GM18858 (cell line): ENCODE data around the gene ZSCAN9.

Experiments used
- ATAC-seq: cut with Tn5 transposase; IDR thresholded peaks from one replicate; pipeline ENCODE4 v1.9.1; 2021; ENCODE audit not compliant: unreplicated experiment

Gene ZSCAN9

DNA sequence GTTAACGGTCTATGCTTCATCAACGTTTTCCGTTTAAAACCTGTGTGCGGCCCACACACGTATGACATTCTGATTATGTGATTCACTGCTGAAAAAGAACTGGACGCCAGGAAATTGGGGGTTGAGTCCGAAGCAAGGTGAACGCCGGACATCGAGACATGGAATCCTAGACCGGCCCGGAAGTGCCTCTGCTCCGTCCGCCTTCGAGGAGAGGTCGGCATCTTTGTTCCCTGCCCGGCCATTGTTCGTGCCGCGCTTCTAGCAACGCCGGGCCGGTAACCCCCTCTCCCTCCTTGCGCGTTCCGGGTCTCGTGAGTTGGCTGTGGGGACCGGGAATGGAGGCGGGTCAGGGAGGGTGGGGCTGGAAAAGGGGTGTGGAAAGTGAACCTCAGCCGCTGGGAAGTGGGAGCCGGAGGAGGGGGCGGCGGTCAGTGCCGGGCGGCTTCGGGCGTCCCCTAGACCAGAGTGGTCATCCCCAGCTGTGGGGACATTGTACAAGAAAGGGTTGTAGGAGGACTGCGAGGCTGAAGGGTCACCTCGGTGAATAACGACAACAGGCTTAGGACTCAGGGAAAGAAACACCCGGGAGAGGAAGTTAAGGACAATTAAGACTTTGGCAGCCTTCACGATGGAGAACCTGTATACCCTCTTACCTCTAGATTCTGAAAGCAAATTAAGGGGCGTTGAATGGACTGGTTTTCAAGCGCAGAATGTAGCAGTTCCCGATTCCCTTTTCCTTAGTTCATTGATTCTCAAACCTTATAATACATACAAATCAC, at the start of gene ZSCAN9:
Gene ZSCAN9, plus strand, starts transcription at position 220 of the 779 bp plus-strand sequence. CDS start 1,810 bp downstream, outside the sequence.
- ATAC-seq: peak; percentile 63

DNA sequence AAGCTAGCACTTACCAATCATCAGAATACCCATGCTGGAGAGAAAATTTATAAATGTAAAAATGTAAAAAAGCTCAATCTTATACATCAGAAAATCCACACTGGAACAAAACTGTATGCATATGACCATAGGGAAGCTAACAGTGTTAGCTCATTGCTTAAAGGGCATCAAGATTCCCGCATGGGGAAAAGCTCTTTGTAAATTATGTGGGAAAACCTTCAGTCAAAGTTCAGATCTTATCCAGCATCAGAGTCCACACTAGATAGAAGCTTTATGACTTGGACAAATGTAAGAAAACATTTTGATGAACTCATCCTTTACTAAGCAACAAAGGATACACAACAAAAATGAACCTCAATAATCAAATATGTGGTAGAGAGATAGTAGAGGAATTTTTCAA, 48.7 kb upstream of the ZSCAN9 start:
- ATAC-seq: no peak

DNA sequence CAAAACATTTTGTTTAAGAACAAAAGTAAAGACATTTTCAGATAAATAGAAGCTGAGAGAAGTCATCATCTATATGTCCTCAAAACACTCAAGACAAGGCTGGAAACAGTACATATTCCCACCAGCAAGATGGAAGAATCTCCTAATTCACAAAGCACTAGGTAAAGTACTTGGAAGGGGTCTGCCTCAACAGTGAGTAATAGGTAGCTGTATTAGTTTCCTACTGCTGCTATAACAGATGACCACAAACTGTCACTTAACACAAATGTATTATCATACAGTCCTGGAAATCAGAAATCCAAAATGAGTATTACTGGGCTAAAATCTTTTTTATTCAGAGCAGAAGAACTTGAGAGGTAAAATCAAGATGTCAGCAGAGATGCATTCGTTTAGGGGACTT, 42.8 kb upstream of the ZSCAN9 start:
- no peak for ATAC-seq

DNA sequence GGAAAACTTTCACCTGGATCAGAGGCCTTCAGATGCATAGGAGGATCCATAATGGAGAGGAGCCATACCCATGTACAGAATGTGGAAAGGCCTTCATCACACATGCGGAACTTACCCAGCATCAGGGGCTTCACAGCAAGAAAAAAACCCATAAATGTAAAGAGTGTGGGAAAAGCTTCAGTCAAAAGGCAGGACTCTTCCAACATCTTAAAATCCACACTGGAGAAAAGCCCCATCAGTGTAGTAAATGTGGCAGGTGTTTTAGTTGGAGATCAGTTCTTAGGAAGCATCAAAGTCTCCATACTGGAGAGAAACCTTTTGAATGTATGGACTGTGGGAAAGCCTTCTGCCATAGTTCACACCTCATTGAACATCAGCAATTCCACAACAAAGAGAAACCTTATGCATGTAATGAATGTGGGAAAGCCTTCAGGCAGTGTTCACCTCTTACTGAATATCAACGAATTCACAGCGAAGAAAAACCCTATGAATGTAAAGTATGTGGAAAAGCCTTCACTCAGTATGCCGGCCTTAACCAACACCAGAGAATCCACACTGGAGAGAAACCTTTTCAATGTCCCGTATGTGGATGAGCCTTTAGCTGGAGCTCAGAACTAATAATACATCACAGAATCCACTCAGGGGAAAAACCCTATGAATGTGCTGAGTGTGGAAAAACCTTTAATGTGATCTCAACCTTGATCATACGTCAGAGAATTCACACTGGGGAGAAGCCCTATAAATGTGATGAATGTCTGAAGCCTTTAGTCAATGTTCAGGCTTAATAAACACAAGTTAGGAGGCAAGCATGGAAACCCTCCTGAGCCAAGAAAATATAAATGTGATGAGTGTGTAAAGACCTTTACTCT, 36.7 kb upstream of the ZSCAN9 start:
- no peak for ATAC-seq

DNA sequence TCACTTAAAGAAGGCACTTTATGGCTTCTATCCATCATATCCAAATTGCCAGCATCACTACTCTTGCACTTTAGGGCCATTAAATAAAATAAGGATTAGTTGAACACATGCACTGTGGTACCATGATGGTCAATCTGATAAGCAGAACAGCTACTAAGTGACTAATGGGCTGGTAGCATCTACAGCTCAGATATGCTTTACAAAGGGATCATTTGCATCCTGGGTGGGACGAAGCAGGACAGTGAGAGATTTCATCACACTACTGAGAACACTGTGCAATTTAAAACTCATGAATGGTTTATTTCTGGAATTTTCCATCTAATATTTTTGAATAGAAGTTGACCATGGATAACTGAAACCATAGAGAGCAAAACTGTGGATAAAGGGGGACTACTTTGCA, 25.1 kb upstream of the ZSCAN9 start:
- ATAC-seq: no peak

DNA sequence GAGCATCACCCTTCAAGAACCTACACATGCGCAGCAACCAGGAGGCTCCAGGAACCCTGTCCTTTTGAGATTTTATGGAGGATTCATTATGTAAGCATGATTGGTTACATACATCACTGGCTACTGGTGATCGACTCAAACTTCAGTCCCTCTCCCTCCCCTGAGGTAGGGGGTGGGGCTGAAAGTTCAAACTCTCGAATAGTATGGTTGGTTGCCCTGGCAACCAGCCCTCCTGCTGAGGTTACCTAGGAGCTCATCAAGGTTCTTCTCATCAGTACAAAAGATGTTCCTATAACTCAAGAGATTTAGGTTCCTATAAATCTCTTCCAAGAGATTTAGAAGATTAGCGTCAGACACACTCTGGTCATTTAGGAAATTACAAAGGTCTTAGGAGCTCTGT, 21.9 kb upstream of the ZSCAN9 start:
- ATAC-seq: no peak

DNA sequence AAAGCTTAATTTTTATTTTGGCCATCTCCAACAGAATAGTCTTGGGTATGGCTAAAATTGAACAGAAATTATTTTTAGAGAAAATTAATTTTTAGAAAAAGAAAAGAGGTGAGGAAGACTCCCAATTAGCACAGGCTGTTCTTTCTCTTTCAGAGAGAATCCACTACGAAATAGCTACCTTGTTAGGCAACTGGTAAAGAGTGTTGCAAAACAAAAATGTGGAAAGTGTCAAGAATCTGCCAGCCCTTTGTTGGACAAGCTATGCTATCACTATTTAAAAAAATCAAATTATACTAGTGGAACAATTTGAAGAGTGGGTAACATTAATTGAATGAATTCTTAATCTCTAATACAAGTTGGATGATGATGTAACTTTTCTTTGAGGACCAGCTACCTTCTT, 19.2 kb upstream of the ZSCAN9 start:
- no peak for ATAC-seq

DNA sequence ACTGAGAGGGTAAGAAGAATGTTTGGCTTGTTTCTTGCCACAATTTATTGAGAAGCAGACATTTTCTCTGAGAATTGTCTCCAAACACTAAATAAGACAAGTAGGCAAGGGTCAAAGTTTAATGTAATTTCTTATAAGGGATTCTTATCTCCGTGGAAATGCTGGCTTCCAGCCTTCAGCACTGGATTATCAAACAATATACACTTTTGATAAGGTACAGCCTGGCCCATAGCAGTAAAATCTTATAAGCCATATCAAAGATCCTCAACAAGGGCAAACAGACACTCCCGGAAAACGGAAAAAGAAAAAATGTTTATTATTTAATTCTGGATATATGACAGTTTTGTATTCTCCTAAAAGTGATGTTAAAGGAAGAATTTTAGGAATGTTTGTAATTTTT, 18.5 kb upstream of the ZSCAN9 start:
- no peak for ATAC-seq

DNA sequence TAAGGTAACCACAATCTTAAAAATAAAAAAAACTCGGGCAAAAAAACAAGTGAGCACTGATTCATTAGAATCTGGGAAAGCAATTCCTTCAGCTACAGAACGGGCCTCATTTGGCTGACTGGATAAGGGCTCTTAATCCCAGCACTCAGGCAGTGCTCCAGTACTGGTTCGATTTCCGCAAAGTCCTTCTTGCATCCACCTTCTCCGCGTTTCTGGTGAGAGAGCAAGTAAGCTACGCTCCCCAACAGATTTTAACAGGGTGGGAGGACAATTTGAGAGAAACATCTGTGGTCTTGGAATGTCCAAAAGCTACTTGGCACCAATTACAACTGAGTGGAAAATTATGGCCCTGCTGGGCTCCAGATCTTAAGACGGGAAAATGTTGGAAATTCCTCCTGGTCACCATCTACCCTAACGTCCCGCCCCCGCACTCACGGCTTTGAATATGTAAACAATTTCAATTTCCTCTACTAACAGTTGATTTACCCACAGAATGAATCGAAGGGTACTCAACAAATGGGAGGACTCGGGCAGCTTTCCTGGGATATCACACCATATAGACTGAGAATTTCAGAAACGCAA, 18.1 kb upstream of the ZSCAN9 start:
- no peak for ATAC-seq

DNA sequence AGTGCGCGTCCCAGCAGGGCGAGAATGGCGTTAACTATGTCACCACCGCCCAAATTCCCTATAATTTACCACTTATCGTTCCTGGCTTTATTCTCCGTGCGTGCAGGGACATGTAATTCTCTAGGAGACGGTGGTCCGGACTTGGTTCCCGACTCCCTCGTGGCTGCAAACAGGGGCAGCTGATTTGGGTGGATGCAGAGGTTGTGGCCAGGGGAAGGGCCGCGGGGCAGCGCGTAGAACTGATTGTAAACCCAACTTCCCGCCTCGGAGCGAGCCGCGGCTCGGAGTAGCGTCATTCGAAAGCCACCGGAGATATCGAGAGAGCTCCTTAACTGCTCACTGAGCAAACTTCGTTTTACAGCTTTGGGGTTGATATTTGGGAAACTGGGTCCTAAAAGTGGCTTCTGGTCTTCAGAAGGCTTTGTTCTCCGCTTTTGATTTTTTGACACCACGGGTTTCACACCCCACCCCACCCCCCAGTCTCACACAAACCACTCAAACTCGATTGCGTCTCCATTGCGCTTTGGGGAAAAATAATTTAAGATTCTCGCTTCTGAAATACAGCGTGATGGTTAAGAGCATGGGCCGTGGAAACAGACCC, 17.5 kb upstream of the ZSCAN9 start:
- no peak for ATAC-seq

DNA sequence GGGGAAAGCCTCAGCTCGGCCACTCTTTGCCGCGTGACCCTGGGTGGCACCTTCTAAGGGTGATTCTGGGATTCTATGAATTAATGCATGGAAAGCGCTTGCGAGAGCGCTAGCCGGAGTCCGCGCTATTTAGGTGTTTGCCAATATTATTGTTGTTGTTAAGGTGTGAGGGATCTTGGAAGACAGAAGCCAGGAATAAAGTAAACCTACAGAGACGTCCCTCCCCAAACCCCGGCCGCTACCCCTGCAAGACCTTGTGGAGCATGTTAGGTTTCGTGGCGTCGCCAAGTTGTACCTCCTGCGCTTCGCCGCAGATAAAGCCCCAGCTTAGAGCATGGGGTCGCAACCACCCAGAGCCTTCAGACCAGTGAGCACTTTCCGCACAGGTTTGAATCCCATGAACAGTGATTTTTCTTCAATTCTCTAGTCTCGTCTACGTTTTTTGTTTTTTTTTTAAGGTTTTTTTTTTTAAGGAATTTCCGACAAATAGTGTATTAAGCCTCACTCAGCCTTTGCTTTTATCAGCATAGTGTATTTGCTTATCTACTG, 16.9 kb upstream of the ZSCAN9 start:
- no peak for ATAC-seq

DNA sequence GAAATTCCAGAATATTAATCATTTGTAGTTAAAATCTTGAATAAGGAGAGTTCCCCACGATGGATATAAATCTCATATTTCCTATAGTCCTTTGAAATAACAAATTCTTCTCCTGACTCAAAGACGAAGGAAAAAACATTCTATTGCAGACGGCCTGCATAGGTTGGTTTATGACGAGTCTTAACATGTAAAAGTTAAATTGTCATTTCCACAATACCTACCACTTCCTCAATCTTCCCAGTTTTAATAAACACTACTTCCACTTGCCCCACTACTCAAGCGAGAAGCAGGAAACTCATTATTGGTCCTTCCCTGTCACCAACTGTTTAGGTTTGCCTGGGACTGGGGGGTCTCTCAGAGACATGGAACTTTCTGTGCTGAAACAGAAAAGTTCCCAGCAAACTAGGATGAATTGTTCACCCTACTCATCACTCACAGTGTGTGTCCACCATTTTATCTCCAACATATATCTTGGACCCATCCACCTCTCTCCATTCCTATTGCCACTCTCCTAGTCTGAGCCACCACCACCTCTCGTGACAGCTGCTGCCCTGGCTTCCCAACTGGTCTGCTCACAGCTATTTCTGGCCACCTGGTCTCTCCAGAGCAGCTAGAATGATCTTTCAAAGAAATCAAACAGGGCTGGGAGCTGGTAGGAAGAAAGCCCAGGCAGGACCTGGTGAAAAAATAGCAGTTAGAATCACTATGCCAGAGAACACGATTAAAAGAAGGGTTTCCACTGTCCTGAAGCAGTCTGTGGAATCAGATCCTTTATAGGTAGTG, 15.1 kb upstream of the ZSCAN9 start:
- no peak for ATAC-seq

DNA sequence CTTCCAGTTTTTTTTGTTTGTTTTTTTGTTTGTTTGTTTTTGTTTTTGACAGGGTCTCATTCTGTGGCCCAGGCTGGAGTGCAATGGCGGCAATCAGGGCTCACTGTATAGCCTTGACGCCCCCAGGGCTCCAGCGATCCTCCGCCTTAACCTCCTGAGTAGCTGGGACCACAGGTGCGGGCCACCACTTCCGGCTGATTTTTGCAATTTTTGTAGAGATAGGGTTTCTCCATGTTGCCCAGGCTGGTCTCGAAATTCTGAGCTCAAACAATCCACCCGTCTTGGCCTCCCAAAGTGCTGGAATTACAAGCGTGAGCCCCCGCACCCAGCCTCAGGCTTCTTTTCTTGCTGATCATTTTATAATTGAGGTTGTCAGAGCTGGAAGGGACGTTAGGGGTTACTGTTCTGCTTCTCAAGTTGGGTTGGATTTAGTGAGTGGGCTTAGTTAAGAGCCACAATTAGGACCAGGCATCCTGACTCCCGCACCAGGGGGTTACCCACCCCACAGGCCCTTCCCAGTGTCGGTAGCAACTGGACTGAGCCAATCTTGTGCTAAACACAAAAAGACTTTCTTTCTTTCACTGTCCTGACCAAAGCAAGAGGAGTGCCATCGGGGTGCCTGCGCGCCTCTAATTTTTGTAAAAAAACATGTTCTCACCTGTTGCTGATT, 13.1 kb upstream of the ZSCAN9 start:
- no peak for ATAC-seq

DNA sequence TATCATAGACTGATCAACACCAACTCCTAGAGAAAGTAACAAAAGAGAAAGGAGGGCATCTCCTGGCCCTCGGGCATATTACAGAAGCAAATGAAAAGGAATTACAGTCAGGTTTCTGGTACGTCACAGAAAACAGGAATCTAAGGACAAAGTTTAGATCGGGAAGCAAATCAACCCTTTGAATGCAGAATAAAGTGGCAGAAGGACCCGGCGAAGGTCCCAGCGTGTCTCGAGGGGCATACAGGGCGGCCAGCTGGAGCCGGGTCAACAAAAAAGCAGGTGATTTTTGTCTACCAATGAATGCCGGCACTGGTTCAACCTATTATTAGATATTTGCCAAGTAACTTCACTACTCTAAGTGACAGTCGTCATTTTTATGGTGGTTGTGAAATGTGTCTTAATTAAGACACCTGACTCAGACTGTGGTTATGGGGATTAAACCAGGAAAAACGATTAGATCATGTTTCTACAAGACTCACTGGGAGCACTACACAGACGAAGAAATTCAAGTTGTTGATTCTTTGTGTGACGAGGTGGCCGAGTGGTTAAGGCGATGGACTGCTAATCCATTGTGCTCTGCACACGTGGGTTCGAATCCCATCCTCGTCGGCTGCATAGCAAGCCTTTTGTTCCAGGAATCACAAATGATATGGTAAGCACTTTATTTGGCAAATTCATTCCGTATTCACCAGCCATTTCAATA, 12.4 kb upstream of the ZSCAN9 start:
- ATAC-seq: peak; percentile 48

DNA sequence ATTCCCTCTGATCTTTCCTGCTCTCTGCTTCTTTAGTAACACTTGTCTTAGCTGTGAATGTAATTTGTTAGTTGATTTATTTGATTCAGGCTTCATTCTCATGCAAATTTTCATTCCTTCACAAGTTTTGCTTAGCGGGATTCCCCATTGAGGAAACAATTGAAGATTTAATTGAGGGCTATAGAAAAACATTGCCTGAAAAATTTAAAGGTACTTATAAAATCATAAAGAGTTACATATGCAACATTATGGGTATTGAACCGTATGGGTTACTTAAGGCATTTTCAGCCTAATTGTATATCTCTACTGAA, 11.9 kb upstream of the ZSCAN9 start:
- ATAC-seq: no peak

DNA sequence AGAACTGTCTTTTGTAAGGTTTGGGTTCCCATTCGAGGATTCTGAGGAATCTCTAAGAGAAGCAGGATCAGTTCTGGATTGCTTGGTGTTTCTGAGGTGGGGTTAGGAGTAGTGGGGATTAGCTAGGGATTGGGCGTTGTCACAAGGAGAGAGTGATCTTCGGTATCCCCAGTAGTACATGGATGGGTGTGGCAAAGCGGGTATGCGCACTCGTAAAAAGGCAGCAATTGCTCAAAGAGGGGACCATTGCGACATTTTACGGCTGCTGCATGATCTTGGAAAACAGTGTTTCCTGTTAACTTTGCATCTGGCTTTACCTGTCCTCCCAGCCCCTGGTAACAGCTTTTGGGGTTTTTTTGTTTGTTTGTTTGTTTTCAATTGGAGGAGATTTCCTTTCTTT, 9.7 kb upstream of the ZSCAN9 start:
- ATAC-seq: no peak

DNA sequence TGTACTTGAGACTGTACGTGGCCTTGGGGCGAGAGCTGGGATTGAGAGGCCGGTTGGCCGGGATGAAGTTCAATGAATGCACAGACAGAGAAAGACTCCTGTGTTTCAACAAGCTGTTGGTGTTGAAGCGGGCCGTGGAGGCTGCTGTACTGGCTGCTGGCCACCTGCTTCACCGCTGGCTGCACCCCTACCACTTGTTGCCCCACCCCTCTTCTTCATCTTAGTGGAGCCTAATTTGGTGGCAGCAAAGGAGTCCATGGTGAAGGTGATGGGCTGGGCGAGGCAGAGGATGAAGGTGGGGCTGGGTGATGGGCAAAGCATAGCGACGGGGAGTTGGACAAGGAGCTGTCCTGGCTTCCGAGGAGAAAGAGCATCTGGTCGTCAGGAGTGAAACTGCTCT, 7.2 kb upstream of the ZSCAN9 start:
- ATAC-seq: no peak

DNA sequence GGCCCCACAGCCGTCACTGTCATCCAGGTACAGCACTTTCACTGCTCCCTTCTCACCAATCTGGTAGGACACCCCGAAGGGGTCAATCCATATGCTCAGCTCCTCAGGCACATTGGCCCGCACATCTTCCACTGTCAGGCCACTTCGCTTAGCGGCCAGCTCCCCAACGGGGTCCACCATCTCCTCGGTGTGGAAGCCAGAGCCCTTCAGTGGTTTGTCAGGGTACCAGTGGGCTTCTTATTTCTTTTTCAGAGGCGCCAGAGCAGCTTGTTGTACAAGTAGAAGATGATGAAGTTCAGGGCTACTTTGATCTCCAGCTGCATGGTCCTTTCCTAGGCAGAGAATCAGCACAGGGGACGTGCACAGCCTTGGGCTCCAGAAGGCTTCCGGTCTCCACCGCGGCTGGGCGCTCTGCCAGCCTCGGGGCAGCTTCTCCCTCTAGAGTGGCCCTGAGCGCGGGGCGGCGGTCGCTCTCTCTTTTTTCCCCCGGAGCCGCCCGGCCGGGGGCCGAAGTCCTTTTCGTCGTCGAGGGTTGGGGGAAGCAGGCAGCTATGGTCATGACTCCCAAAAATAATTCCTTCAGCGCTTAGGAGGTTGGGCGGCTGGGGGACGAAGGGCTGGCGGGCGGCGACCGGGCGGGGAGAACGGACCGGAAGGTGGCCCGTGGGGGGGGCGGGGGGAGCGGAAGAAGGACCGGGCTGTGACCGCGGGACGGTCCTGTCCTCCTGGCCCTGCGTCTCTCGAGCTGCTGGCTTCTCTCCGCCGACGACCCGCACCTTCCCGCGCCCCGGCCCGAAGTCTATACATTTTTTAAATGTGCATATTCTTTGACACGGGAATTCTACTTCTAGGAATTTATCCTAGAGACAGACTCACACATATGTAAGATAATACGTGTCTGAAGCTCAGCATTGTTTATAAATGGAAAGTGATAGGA, 6.5 kb upstream of the ZSCAN9 start:
- ATAC-seq: peak; percentile 52
